MCF 10A (cell line): ENCODE data around the gene ZNF100. TPM values are rescaled to one million over a fixed set of nuclear protein-coding genes. Genes with fewer than 3 reads are reported as not detected.
"Not testable (repeated sequence)": the region's sequence is repeated elsewhere in the genome, so short reads cannot be mapped to it uniquely, and the experiment has no call there.

Source experiments
- BruUV-seq: library from RNA; stranded (reverse); fragments of 400-500 nt; replicated peaks from 2 replicates; lab custom pipeline; 2021; lab: Mats Ljungman, UMichigan
- CTCF ChIA-PET: fragments of 300-600 bp; sonication (Branson Sonifier 250); formaldehyde crosslinking; extraction: SDS; loops from one replicate; lab custom pipeline; 2021; ENCODE audit warnings: antibody characterized with exemption, inconsistent platforms; lab: Yijun Ruan, JAX
- POLR2A ChIA-PET: fragments of 300-600, 350-650 bp; sonication (Branson Sonifier 250); formaldehyde crosslinking; extraction: SDS; loops from one replicate; lab custom pipeline; 2020; ENCODE audit warnings: antibody characterized with exemption, inconsistent platforms; lab: Yijun Ruan, JAX
- DNase-seq: peaks from one replicate; pipeline ENCODE4 v3.0.0-alpha.2; 2018; ENCODE audit not compliant: unreplicated experiment
- H3K27ac Mint-ChIP-seq: one replicate; pipeline ENCODE4 v1.8.0; 2022; ENCODE audit warnings: mild to moderate bottlenecking, low read depth, mixed read lengths; ENCODE audit not compliant: unreplicated experiment
- H3K27me3 Mint-ChIP-seq: one replicate; pipeline ENCODE4 v1.8.0; 2022; ENCODE audit warnings: mixed read lengths; ENCODE audit not compliant: insufficient read depth, unreplicated experiment
- H3K36me3 Mint-ChIP-seq: one replicate; pipeline ENCODE4 v1.8.0; 2022; ENCODE audit warnings: mild to moderate bottlenecking, moderate library complexity, mixed read lengths; ENCODE audit not compliant: insufficient read depth, unreplicated experiment
- H3K4me1 Mint-ChIP-seq: one replicate; pipeline ENCODE4 v1.8.0; 2022; ENCODE audit warnings: mixed read lengths; ENCODE audit not compliant: insufficient read depth, unreplicated experiment
- H3K4me3 Mint-ChIP-seq: one replicate; pipeline ENCODE4 v1.8.0; 2022; ENCODE audit warnings: mild to moderate bottlenecking, moderate library complexity, mixed read lengths; ENCODE audit not compliant: unreplicated experiment
- H3K9me3 Mint-ChIP-seq: one replicate; pipeline ENCODE4 v1.8.0; 2022; ENCODE audit warnings: mixed read lengths; ENCODE audit not compliant: unreplicated experiment
- intact Hi-C: fragments of 100-400 bp; cut with micrococcal nuclease; formaldehyde crosslinking; loops from 2 replicates; pipeline ENCODE4 v1.14.1; 2022
- total RNA-seq: library from RNA; stranded (reverse); gene quantifications from 2 replicates; pipeline ENCODE4 v1.2.3, GENCODE V29; 2022
- TF ChIP-seq, protein P1 (sequence below): fragments of 200-600 bp; IDR thresholded peaks from one replicate; pipeline ENCODE4 v1.8.0; 2022; ENCODE audit warnings: antibody characterized with exemption, mild to moderate bottlenecking; ENCODE audit not compliant: unreplicated experiment

The ZNF100 gene
- total RNA-seq, 1 experiment from 2014 or later, result 9.3 TPM

DNA sequence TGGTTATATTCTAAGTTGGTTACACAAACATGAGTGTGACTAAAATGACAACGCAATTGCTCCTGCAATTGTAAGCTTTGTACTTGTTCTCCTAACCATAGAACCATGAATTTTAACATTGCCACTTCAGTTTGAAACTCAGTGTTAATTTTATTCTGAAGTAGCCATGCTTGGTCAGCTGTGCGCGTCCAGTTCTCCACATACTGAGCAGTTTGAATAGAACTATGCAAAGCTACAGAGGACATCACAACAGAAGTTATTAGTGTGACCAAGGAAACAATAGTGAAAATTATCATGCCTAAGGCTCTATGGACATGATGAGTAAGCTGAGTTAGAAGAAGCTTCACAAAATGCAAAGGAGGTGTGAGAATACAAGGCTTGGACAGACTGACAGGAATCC lies 19.6 kb upstream of the ZNF100 start:
- Mint-ChIP-seq H3K4me3 (no peak overlapping the region), H3K9me3 (peaks cover 12% of the 10 kb centered on the region), H3K27ac (no peak overlapping the region), H3K36me3 (no peaks in the 10 kb centered on the region), H3K4me1 (no peaks in the 10 kb centered on the region), H3K27me3 (no peaks in the 10 kb centered on the region)
- POLR2A ChIA-PET, result no interaction called here
- no TSS peak for BruUV-seq
- TF ChIP-seq, protein P1, sequence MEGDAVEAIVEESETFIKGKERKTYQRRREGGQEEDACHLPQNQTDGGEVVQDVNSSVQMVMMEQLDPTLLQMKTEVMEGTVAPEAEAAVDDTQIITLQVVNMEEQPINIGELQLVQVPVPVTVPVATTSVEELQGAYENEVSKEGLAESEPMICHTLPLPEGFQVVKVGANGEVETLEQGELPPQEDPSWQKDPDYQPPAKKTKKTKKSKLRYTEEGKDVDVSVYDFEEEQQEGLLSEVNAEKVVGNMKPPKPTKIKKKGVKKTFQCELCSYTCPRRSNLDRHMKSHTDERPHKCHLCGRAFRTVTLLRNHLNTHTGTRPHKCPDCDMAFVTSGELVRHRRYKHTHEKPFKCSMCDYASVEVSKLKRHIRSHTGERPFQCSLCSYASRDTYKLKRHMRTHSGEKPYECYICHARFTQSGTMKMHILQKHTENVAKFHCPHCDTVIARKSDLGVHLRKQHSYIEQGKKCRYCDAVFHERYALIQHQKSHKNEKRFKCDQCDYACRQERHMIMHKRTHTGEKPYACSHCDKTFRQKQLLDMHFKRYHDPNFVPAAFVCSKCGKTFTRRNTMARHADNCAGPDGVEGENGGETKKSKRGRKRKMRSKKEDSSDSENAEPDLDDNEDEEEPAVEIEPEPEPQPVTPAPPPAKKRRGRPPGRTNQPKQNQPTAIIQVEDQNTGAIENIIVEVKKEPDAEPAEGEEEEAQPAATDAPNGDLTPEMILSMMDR, result no peak
- no peak for DNase-seq
- CTCF ChIA-PET, result no interaction called here
- intact Hi-C loops, result no loop called here

DNA sequence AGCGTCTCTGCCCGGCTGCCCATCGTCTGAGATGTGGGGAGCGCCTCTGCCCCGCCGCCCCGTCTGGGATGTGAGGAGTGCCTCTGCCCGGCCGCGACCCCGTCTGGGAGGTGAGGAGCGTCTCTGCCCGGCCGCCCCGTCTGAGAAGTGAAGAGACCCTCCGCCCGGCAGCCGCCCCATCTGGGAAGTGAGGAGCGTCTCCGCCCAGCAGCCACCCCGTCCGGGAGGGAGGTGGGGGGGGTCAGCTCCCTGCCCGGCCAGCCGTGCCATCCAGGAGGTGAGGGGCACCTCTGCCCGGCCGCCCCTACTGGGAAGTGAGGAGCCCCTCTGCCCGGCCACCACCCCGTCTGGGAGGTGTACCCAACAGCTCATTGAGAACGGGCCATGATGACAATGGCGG lies 8.4 kb upstream of the ZNF100 start:
- H3K27ac Mint-ChIP-seq, H3K9me3 Mint-ChIP-seq, DNase-seq, BruUV-seq, CTCF ChIA-PET, H3K4me3 Mint-ChIP-seq, intact Hi-C loops, H3K27me3 Mint-ChIP-seq, POLR2A ChIA-PET, H3K36me3 Mint-ChIP-seq, H3K4me1 Mint-ChIP-seq: not testable (repeated sequence)

DNA sequence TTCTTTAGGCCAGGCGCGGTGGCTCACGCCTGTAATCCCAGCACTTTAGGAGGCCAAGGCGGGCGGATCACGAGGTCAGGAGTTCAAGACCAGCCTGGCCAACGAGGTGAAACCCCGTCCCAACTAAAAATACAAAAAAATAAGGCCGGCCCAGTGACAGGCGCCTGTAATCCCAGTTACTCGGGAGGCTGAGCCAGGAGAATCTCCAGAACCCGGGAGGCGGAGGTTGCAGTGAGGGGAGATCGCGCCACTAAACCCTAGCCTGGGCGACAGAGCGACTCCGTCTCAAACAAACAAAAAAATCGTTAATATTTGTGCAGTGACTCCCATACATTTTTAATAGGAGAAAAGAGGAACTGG lies 694 bp downstream of the ZNF100 start:
- BruUV-seq, DNase-seq, H3K9me3 Mint-ChIP-seq, H3K27me3 Mint-ChIP-seq, H3K4me1 Mint-ChIP-seq: not testable (repeated sequence)
- Mint-ChIP-seq H3K27ac (peak overlapping the region; percentile 96), H3K36me3 (peaks cover 36% of the 10 kb centered on the region), H3K4me3 (peak overlapping the region; percentile 96)
- intact Hi-C loops, result loop anchor here (5.0 kb wide), 1 partner anchor 259 kb away; the partner anchor contains the start of gene ZNF429
- ChIA-PET CTCF (interaction anchor here (0.6 kb wide), 1 partner anchor 70 kb away, joined by 3 read pairs; no protein-coding TSS in a partner anchor), POLR2A (interaction anchor here (0.7 to 1.8 kb wide), 10 partner anchors 13 to 622 kb away, joined by 3 to 8 read pairs (median 3); partner anchors contain the start of genes ZNF429 and ZNF493)

DNA sequence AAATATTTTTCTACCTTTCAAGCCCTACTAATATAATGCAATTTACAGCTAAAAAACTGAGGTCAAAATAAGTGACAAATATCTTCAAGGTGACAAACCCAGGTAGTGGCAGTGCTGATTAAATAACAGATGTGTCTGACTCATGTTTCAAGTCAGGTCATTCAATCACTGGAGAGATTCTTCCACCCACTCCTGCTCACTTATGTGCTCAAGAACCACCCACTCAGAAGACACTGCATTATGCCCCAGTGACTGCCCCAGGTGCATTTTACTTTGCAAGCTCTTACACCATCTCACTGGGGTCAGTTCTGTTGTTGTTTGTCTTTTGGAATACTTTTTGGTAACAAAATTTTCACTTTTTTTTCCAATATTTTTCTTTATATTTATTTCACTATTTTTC lies 2.2 kb downstream of the ZNF100 start:
- BruUV-seq, result no TSS peak
- intact Hi-C loops, result loop anchor here (5.0 kb wide), 1 partner anchor 258 kb away; the partner anchor contains the start of gene ZNF429
- DNase-seq, result peak; percentile 14
- peaks cover 49% of the 10 kb centered on the region for H3K36me3 Mint-ChIP-seq
- H3K27me3 Mint-ChIP-seq, result no peaks in the 10 kb centered on the region
- H3K4me1 Mint-ChIP-seq, result peaks cover 9% of the 10 kb centered on the region
- no peak overlapping the region for H3K27ac Mint-ChIP-seq
- no peak overlapping the region for H3K4me3 Mint-ChIP-seq
- ChIA-PET POLR2A (interaction anchor here (0.5 to 1.8 kb wide), 3 partner anchors 11 to 406 kb away, joined by 4 to 5 read pairs (median 5); partner anchors contain the start of gene ZNF738), CTCF (interaction anchor here (0.6 kb wide), 1 partner anchor 66 kb away, joined by 3 read pairs; no protein-coding TSS in a partner anchor)
- TF ChIP-seq, protein P1, result no peak
- H3K9me3 Mint-ChIP-seq, result no peaks in the 10 kb centered on the region

DNA sequence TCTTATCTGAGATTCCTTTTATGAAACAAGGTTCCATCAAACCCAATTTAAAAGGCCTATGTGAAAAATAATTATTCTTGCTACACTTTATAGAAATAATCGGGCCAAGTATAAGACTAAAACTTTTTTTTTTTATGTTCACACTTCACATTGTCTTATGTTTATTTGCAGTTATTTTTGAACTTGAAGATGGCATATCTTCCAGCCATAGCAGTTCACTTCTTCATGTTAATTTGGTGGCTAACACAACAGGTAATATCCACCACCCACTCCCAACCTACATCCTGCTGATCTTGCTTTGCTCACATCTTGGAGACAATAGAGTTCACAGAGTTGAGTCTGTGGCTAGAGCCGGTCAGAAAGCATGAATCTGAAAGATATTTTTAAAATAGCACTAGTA lies 5.8 kb downstream of the ZNF100 start:
- H3K4me1 Mint-ChIP-seq, intact Hi-C loops, H3K27me3 Mint-ChIP-seq, CTCF ChIA-PET, BruUV-seq, H3K27ac Mint-ChIP-seq, H3K4me3 Mint-ChIP-seq, DNase-seq: not testable (repeated sequence)
- Mint-ChIP-seq H3K36me3 (peaks cover 66% of the 10 kb centered on the region), H3K9me3 (peaks cover 12% of the 10 kb centered on the region)
- POLR2A ChIA-PET, result interaction anchor here (0.7 kb wide), 1 partner anchor 8 kb away, joined by 3 read pairs; no protein-coding TSS in a partner anchor
